ENCODE measurements around the gene CELSR1.
"Not testable (repeated sequence)": the region's sequence is repeated elsewhere in the genome, so short reads cannot be mapped to it uniquely, and the experiment has no call there.

Gene CELSR1

GRCh38 chr22:46479046-46479445 is 58.4 kb downstream of the CELSR1 start:
- no peak for DNase-seq

- no peak for DNase-seq
These were observed 59.3 kb downstream of the CELSR1 start for GRCh38 chr22:46478083-46478551.

GRCh38 chr22:46476547-46476941 is 60.9 kb downstream of the CELSR1 start:
- DNase-seq: no peak

- no peak for DNase-seq
These were observed 63.4 kb downstream of the CELSR1 start for GRCh38 chr22:46473896-46474557.

GRCh38 chr22:46473021-46473779 is 64.2 kb downstream of the CELSR1 start:
- DNase-seq: no peak

GRCh38 chr22:46472722-46473016 is 64.8 kb downstream of the CELSR1 start:
- no peak for DNase-seq

GRCh38 chr22:46471901-46472721 is 65.3 kb downstream of the CELSR1 start:
- DNase-seq: no peak

GRCh38 chr22:46471330-46471729 is 66.1 kb downstream of the CELSR1 start:
- DNase-seq: not testable (repeated sequence)

GRCh38 chr22:46469711-46470110 is 67.7 kb downstream of the CELSR1 start:
- DNase-seq: no peak

- DNase-seq: no peak
These were observed 70.4 kb downstream of the CELSR1 start for GRCh38 chr22:46467006-46467405.

- no peak for DNase-seq
These were observed 71.2 kb downstream of the CELSR1 start for GRCh38 chr22:46466255-46466676.

- no peak for DNase-seq
These were observed 71.6 kb downstream of the CELSR1 start for GRCh38 chr22:46465793-46466192.

- no peak for DNase-seq
These were observed 72.1 kb downstream of the CELSR1 start for GRCh38 chr22:46465345-46465720.

- no peak for DNase-seq
These were observed 72.6 kb downstream of the CELSR1 start for GRCh38 chr22:46464701-46465344.

GRCh38 chr22:46464296-46464695 is 73.1 kb downstream of the CELSR1 start:
- DNase-seq: no peak

- DNase-seq: no peak
These were observed 73.8 kb downstream of the CELSR1 start for GRCh38 chr22:46463435-46464227.

GRCh38 chr22:46462726-46463371 is 74.6 kb downstream of the CELSR1 start:
- DNase-seq: no peak

- DNase-seq: no peak
These were observed 75.7 kb downstream of the CELSR1 start for GRCh38 chr22:46461566-46462180.

- no peak for DNase-seq
These were observed 76.6 kb downstream of the CELSR1 start for GRCh38 chr22:46460857-46461256.

- no peak for DNase-seq
These were observed 77.9 kb downstream of the CELSR1 start for GRCh38 chr22:46459347-46460065.

- no peak for DNase-seq
These were observed 78.9 kb downstream of the CELSR1 start for GRCh38 chr22:46458525-46458924.

All from activated effector memory CD4-positive, alpha-beta T cell treated with anti-CD3 and anti-CD28 coated beads, Interleukin-2, amount 50 U/mL, for 16 hours (primary cell).